Lower leg skin (tissue), 4 donors: Measurements from ENCODE around the gene LHB. TPM values are rescaled to one million over a fixed set of nuclear protein-coding genes. Genes with fewer than 3 reads are reported as not detected.
"Not testable (repeated sequence)": the region's sequence is repeated elsewhere in the genome, so short reads cannot be mapped to it uniquely, and the experiment has no call there.

Source experiments
- DNase-seq, 2 donors: peaks; one replicate each; pipeline ENCODE4 v3.0.0-alpha.2; 2019; ENCODE audit warnings: low spot score in 2 of 2
- H3K4me3 ChIP-seq: fragments of 200-600 bp; sonication (generic); 2 replicates; pipeline ENCODE4 v1.5.1; 2017; ENCODE audit warnings: mild to moderate bottlenecking, low read depth; ENCODE audit not compliant: poor library complexity, severe bottlenecking
- POLR2A ChIP-seq, 2 donors: fragments of 450-650 bp; IDR thresholded peaks; one replicate each; pipeline ENCODE4 v1.6.1; 2016 to 2017; ENCODE audit warnings: antibody characterized with exemption in 2 of 2, mild to moderate bottlenecking in 1 of 2, moderate library complexity in 1 of 2
- WGBS, 2 donors: methylation state at CpG; one replicate each; pipeline ENCODE4 v1.1.5; 2018; 5-methylcytosine and 5-hydroxymethylcytosine counted together
- intact Hi-C: fragments of 100-400 bp; cut with DNase I; formaldehyde crosslinking; loops from one replicate; pipeline ENCODE4 v1.15.0; 2023; ENCODE audit warnings: low total_unique reads
- total RNA-seq, 4 donors: library from RNA; depleted of rRNA; stranded (reverse); fragments of >200 nt; gene quantifications; one replicate each; pipeline ENCODE4 v1.1.0, GENCODE V29; 2016
- TF ChIP-seq, protein P1 (sequence below), 3 donors: fragments of 450-650 bp; IDR thresholded peaks; one replicate each; pipeline ENCODE4 v1.5.1; 2016; ENCODE audit warnings: antibody characterized with exemption in 3 of 3, mild to moderate bottlenecking in 3 of 3, moderate library complexity in 2 of 3

LHB gene
- total RNA-seq, 4 donors from 2014 or later, result 1.2 to 4.2 (median 1.8) TPM; not detected in 1

- H3K4me3 ChIP-seq, DNase-seq, intact Hi-C loops: not testable (repeated sequence)
- 69% methylated on average over 10 of the region's 12 CpGs; no CpG with 5 or more reads in 1 of the 2 donors for WGBS, 2 donors
Measured at GRCh38 chr19:49049011-49049410, 32.1 kb upstream of the LHB start, which contains the start of gene CGB8. TSS of gene CGB8 (minus strand) at chr19:49049111. CDS start at chr19:49048739, 372 bp downstream.

DNA sequence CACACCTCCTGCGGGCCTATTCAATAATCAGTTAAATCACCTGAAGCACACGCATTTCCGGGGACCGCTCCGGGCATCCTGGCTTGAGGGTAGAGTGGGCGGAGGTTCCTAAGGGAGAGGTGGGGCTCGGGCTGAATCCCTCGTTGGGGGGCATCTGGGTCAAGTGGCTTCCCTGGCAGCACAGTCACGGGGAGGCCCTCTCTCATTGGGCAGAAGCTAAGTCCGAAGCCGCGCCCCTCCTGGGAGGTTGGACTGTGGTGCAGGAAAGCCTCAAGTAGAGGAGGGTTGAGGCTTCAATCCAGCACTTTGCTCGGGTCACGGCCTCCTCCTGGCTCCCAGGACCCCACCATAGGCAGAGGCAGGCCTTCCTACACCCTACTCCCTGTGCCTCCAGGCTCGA, 26.7 kb upstream of the LHB start, which contains the start of gene CGB5:
CGB5 (plus strand) TSS at position 301 of the 400 bp plus-strand sequence. CDS start 362 bp downstream, outside the sequence.
- 69 to 76% methylated on average over 13 to 14 of the region's 15 CpGs for WGBS, 2 donors
- intact Hi-C loops, DNase-seq, H3K4me3 ChIP-seq: not testable (repeated sequence)

DNA sequence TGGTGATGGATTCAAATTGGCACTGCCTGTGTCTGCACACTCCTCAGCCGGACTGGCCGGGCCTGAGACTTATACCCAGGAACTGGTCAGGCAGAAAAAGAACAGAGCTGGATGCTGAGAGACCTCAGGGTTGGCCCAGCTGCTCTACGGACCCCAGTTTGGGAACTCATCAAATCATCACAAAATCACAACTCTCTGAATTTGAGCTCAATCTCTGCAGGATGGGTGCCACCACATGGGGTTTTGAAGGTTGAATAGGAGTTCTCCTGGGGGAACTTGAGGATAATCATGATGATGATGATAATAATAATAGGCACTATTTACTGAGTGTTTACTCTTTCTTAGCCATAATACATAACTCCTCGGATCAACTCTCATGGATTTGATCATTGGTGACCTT, 25.8 kb upstream of the LHB start:
- H3K4me3 ChIP-seq, DNase-seq, intact Hi-C loops: not testable (repeated sequence)
- 74 to 94% methylated on average over 2 to 4 of the region's 4 CpGs for WGBS, 2 donors

DNA sequence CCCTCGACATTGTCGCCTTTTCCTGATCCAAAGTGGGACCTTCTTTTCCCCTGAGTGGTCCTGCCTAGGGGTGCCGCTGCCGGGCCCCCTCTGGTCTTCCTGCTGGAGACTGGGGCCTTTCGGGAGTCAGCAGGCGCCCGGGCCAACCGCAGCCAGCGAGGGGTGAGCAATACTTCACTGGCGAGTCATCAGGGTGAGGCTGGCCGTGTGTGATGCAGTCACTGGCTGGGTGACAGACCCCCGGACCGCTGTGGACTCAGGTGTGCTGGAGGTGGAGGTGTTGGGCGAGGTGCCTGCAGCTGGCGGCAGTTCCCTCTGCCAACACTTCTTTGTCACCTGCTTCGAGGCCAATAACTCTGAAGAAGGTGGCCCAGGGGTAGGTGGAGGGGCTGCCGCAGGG, 25.3 kb upstream of the LHB start:
- intact Hi-C loops, result no loop called here
- no peak for DNase-seq
- TF ChIP-seq, protein P1, sequence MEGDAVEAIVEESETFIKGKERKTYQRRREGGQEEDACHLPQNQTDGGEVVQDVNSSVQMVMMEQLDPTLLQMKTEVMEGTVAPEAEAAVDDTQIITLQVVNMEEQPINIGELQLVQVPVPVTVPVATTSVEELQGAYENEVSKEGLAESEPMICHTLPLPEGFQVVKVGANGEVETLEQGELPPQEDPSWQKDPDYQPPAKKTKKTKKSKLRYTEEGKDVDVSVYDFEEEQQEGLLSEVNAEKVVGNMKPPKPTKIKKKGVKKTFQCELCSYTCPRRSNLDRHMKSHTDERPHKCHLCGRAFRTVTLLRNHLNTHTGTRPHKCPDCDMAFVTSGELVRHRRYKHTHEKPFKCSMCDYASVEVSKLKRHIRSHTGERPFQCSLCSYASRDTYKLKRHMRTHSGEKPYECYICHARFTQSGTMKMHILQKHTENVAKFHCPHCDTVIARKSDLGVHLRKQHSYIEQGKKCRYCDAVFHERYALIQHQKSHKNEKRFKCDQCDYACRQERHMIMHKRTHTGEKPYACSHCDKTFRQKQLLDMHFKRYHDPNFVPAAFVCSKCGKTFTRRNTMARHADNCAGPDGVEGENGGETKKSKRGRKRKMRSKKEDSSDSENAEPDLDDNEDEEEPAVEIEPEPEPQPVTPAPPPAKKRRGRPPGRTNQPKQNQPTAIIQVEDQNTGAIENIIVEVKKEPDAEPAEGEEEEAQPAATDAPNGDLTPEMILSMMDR (IDR thresholded peaks at IDR 0.05), result no peak
- no peak for TF ChIP-seq POLR2A (IDR thresholded peaks at IDR 0.05)
- no peak overlapping the region for H3K4me3 ChIP-seq
- WGBS, 2 donors, result 65 to 72% methylated on average over 17 of the region's 17 CpGs

DNA sequence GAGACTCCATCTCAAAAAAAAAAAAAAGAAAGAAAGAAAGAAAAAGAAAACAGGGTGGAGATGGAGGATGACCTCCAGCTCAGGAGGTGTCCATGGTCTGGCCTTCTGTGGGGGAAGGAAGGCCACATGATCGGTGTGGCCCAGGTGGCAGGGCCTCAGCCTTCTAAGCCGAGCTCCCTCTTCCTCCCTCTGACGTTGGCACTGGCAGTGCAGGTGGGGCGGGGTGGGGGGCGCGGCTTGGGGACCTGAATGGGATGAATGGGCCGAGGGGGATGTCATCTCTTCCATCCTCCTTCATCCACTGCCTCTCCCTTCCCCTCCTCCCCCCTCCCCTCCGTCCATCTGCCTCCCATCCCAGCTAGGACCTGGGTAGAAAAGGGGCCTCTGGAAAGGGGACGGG, 22.8 kb upstream of the LHB start:
- WGBS, 2 donors, result 65 to 69% methylated on average over 9 of the region's 9 CpGs
- H3K4me3 ChIP-seq, intact Hi-C loops, DNase-seq: not testable (repeated sequence)

- intact Hi-C loops, H3K4me3 ChIP-seq, DNase-seq: not testable (repeated sequence)
- WGBS, 2 donors, result 82 to 83% methylated on average over 25 to 26 of the region's 26 CpGs
Measured at GRCh38 chr19:49038557-49039276, 21.8 kb upstream of the LHB start.

- DNase-seq, intact Hi-C loops, H3K4me3 ChIP-seq: not testable (repeated sequence)
- WGBS, 2 donors, result 90 to 91% methylated on average over 8 of the region's 8 CpGs
Measured at GRCh38 chr19:49038111-49038510, 21.2 kb upstream of the LHB start.

- intact Hi-C loops, H3K4me3 ChIP-seq, DNase-seq: not testable (repeated sequence)
- WGBS, 2 donors, result 38 to 56% methylated on average over 18 of the region's 18 CpGs
Measured at GRCh38 chr19:49036815-49037214, 19.9 kb upstream of the LHB start, which contains the start of gene CGB1. TSS of gene CGB1 (minus strand) at chr19:49036895. CDS start at chr19:49036711, 184 bp downstream.

DNA sequence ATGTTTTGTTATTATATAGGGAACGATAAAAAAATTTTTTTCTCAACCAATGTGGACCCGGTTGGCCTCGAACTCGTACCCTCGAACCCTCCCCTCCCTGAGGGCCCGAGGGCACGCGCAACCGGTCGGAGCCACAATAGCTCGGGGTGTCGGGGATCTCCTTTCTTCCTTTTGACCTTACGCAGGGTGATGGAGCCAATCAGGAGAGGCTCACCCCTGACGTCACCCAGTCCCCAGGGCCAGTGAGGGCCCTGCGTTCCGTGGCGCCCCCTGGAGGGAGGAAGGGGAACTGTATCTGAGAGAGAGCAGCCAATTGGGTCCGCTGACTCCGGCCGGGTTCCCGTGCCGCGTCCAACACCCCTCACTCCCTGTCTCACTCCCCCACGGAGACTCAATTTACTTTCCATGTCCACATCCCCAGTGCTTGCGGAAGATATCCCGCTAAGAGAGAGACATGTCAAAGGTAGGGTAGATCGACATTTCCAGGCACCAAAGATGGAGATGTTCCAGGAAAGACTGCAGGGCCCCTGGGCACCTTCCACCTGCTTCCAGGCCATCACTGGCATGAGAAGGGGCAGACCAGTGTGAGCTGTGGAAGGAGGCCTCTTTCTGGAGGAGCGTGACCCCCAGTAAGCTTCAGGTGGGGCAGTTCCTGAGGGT, 14.9 kb upstream of the LHB start, which contains the start of gene CGB2:
CGB2 (plus strand) TSS at position 249 of the 660 bp plus-strand sequence; CDS start at position 455, 206 bp downstream.
- H3K4me3 ChIP-seq, DNase-seq, intact Hi-C loops: not testable (repeated sequence)
- WGBS, 2 donors, result 25 to 32% methylated on average over 28 of the region's 28 CpGs

DNA sequence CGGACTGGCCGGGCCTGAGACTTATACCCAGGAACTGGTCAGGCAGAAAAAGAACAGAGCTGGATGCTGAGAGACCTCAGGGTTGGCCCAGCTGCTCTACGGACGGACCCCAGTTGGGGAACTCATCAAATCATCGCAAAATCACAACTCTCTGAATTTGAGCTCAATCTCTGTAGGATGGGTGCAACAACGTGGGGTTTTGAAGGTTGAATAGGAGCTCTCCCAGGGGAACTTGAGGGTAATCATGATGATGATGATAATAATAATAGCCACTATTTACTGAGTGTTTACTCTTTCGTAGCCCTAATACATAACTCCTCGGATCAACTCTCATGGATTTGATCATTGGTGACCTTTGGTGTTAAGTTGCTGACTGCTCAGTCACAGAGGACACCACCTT, 13.4 kb upstream of the LHB start:
- intact Hi-C loops, H3K4me3 ChIP-seq, DNase-seq: not testable (repeated sequence)
- WGBS, 2 donors, result 88 to 91% methylated on average over 6 of the region's 8 CpGs

GRCh38 chr19:49029749-49030148, 12.9 kb upstream of the LHB start:
- DNase-seq, H3K4me3 ChIP-seq: not testable (repeated sequence)
- 85 to 87% methylated on average over 13 to 14 of the region's 14 CpGs for WGBS, 2 donors

GRCh38 chr19:49028686-49029085, 11.8 kb upstream of the LHB start:
- WGBS, 2 donors, result 79 to 83% methylated on average over 9 of the region's 9 CpGs
- H3K4me3 ChIP-seq, intact Hi-C loops, DNase-seq: not testable (repeated sequence)

More at GRCh38 chr19:49029749-49030148, 12.9 kb upstream of the LHB start:
- intact Hi-C loops, result not testable (repeated sequence)

DNA sequence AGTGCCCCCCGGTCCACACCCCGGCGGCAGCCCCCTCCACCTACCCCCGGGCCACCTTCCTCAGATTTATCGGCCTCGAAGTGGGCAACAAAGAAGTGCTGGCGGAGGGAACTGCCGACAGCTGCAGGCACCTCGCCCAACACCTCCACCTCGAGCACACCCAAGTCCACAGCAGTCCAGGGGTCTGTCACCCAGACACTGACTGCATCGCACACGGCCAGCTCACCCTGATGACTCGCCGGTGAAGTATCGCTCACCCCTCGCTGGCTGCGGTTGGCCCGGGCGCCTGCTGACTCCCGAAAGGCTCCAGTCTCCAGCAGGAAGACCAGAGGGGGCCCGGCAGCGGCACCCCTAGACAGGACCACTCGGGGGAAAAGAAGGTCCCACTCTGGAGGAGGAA, 8.7 kb upstream of the LHB start:
- DNase-seq, intact Hi-C loops, H3K4me3 ChIP-seq: not testable (repeated sequence)
- 84 to 87% methylated on average over 13 to 23 of the region's 23 CpGs for WGBS, 2 donors

DNA sequence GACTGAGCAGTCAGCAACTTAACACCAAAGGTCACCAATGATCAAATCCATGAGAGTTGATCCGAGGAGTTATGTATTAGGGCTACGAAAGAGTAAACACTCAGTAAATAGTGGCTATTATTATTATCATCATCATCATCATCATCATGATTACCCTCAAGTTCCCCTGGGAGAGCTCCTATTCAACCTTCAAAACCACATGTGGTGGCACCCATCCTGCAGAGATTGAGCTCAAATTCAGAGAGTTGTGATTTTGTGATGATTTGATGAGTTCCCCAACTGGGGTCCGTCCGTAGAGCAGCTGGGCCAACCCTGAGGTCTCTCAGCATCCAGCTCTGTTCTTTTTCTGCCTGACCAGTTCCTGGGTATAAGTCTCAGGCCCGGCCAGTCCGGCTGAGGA, 8.2 kb upstream of the LHB start:
- WGBS, 2 donors, result 85 to 87% methylated on average over 4 of the region's 6 CpGs
- intact Hi-C loops, H3K4me3 ChIP-seq, DNase-seq: not testable (repeated sequence)
